ENCODE results near the gene GNPTAB.

DNA sequence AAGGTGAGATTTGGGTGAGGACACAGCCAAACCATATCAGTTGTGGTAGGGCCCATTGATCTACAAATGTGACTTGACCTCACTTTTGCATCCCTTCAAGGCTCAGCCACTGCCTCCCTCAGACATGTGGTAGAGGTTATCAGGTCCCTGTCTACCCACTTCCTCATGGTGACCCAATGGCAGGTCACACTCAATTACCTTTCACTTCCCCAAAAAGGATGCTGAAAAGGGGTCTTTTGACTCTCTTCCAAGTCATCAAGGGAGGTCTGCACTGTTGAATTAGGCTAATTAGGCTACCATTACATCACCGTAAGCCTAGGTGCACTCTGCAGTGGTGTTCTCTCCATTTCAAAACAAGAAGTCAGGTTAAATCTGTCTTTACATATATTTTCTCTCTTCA lies 24.0 kb upstream of the GNPTAB start:
- no peak for TF ChIP-seq POLR2A (IDR thresholded peaks at IDR 0.05; ENCODE audit: low read depth, low read length)
- TF ChIP-seq, protein P1, sequence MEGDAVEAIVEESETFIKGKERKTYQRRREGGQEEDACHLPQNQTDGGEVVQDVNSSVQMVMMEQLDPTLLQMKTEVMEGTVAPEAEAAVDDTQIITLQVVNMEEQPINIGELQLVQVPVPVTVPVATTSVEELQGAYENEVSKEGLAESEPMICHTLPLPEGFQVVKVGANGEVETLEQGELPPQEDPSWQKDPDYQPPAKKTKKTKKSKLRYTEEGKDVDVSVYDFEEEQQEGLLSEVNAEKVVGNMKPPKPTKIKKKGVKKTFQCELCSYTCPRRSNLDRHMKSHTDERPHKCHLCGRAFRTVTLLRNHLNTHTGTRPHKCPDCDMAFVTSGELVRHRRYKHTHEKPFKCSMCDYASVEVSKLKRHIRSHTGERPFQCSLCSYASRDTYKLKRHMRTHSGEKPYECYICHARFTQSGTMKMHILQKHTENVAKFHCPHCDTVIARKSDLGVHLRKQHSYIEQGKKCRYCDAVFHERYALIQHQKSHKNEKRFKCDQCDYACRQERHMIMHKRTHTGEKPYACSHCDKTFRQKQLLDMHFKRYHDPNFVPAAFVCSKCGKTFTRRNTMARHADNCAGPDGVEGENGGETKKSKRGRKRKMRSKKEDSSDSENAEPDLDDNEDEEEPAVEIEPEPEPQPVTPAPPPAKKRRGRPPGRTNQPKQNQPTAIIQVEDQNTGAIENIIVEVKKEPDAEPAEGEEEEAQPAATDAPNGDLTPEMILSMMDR (conservative IDR thresholded peaks at IDR 0.05; ENCODE audit: low read depth, low read length) = no peak
- TF ChIP-seq, protein P2, sequence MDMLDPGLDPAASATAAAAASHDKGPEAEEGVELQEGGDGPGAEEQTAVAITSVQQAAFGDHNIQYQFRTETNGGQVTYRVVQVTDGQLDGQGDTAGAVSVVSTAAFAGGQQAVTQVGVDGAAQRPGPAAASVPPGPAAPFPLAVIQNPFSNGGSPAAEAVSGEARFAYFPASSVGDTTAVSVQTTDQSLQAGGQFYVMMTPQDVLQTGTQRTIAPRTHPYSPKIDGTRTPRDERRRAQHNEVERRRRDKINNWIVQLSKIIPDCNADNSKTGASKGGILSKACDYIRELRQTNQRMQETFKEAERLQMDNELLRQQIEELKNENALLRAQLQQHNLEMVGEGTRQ (IDR thresholded peaks at IDR 0.05; ENCODE audit: low read depth, low read length) = no peak
- TF ChIP-seq MAZ (IDR thresholded peaks at IDR 0.05; ENCODE audit: borderline replicate concordance, low read depth, low read length) = no peak
- TF ChIP-seq RCOR1 (IDR thresholded peaks at IDR 0.05; ENCODE audit: insufficient replicate concordance, low read length) = no peak
- no peak for TF ChIP-seq RAD21 (IDR thresholded peaks at IDR 0.05; ENCODE audit: low read length)
- TF ChIP-seq SMC3 (IDR thresholded peaks at IDR 0.05; ENCODE audit: low read depth, low read length) = no peak
- no peak for TF ChIP-seq MAFK (IDR thresholded peaks at IDR 0.05; ENCODE audit: low read depth, low read length)
- TF ChIP-seq MXI1 (IDR thresholded peaks at IDR 0.05; ENCODE audit: borderline replicate concordance, low read depth, low read length) = no peak
- TF ChIP-seq CHD1 (IDR thresholded peaks at IDR 0.05; ENCODE audit: low read depth, low read length) = no peak
- TF ChIP-seq BHLHE40 (IDR thresholded peaks at IDR 0.05; ENCODE audit: low read depth, low read length) = no peak
- no peak for TF ChIP-seq RFX5 (IDR thresholded peaks at IDR 0.05; ENCODE audit: low read depth, low read length)
- TF ChIP-seq NFE2L2 (IDR thresholded peaks at IDR 0.05; ENCODE audit: low read depth, low read length) = no peak
